HepG2 (cell line): Measurements from ENCODE around the gene PGS1. TPM values are rescaled to one million over a fixed set of nuclear protein-coding genes. Genes with fewer than 3 reads are reported as not detected.
A peak's percentile ranks its signal among the peaks of the same experiment; 100 is the strongest.

Source experiments
- AHR ChIP-seq: IDR thresholded peaks from 2 replicates; pipeline ENCODE4 v1.6.1; 2018; ENCODE audit warnings: missing genetic modification reagents, missing compliant biosample characterization
- BCL3 ChIP-seq: sonication (generic); formaldehyde crosslinking; IDR thresholded peaks from 2 replicates; pipeline ENCODE4 v1.5.1; 2020; ENCODE audit warnings: mild to moderate bottlenecking, missing genetic modification reagents, moderate library complexity
- HCFC1 ChIP-seq: fragments of 150-350 bp; IDR thresholded peaks from 2 replicates; pipeline ENCODE4 v1.6.1; 2014; ENCODE audit warnings: low read depth, low read length
- HDAC1 ChIP-seq: sonication (generic); formaldehyde crosslinking; IDR thresholded peaks from 2 replicates; pipeline ENCODE4 v1.5.1; 2020; ENCODE audit warnings: mild to moderate bottlenecking, missing genetic modification reagents
- HOMEZ ChIP-seq: IDR thresholded peaks from 2 replicates; pipeline ENCODE4 v1.6.1; 2016; ENCODE audit warnings: low read depth
- KAT2B ChIP-seq: fragments of 150-350 bp; IDR thresholded peaks from 2 replicates; pipeline ENCODE4 v1.6.1; 2014; ENCODE audit warnings: low read depth, low read length, borderline replicate concordance
- PATZ1 ChIP-seq: sonication (generic); formaldehyde crosslinking; IDR thresholded peaks from 2 replicates; pipeline ENCODE4 v1.4.0; 2020; ENCODE audit warnings: missing genetic modification reagents
- PCBP2 ChIP-seq: fragments of 200-400 bp; formaldehyde crosslinking; optimal IDR thresholded peaks from 2 replicates; pipeline ENCODE3; 2018; ENCODE audit warnings: low read length, low read depth; ENCODE audit not compliant: poor library complexity, severe bottlenecking
- POLR2A ChIP-seq, 2 experiments: IDR thresholded peaks; 2 replicates each; pipeline ENCODE4 v1.6.1; 2011; ENCODE audit warnings: low read depth in 2 of 2, low read length in 2 of 2, mild to moderate bottlenecking in 1 of 2, moderate library complexity in 1 of 2; ENCODE audit not compliant: insufficient read depth in 1 of 2
- RBAK ChIP-seq: sonication (generic); formaldehyde crosslinking; IDR thresholded peaks from 2 replicates; pipeline ENCODE4 v1.5.1; 2020; ENCODE audit warnings: mild to moderate bottlenecking, missing genetic modification reagents
- TEAD3 ChIP-seq: optimal IDR thresholded peaks from 2 replicates; pipeline ENCODE3; 2016; ENCODE audit warnings: borderline replicate concordance
- ZMAT3 ChIP-seq: sonication (generic); formaldehyde crosslinking; conservative IDR thresholded peaks from 2 replicates; pipeline ENCODE4 v1.7.0; 2021; ENCODE audit warnings: missing genetic modification reagents
- ZNF335 ChIP-seq: sonication (generic); formaldehyde crosslinking; IDR thresholded peaks from 2 replicates; pipeline ENCODE4 v1.4.0; 2020; ENCODE audit warnings: missing genetic modification reagents
- ZNF350 ChIP-seq: sonication (generic); formaldehyde crosslinking; IDR thresholded peaks from 2 replicates; pipeline ENCODE4 v1.4.0; 2020; ENCODE audit warnings: mild to moderate bottlenecking, low read depth, missing genetic modification reagents, borderline replicate concordance
- ZNF720 ChIP-seq: sonication (generic); formaldehyde crosslinking; IDR thresholded peaks from 2 replicates; pipeline ENCODE4 v1.4.0; 2020; ENCODE audit warnings: missing genetic modification reagents
- polyA plus RNA-seq, 8 experiments: library from polyadenylated mRNA; depleted of rRNA in 3 of 8; stranded (reverse) in 7 of 8; unstranded in 1 of 8; fragments of >200 nt; fragmentation: Illumina TruSeq in 4 of 8; extraction: Trizol in 4 of 8; gene quantifications; 2 replicates each; pipeline versions ENCODE4 v1.2.1 to v1.2.3, GENCODE V29; 2011 to 2016; ENCODE audit warnings: low read depth in 4 of 8, missing spikeins in 1 of 8, mixed read lengths in 1 of 8; ENCODE audit not compliant: insufficient read depth in 1 of 8
- total RNA-seq, 5 experiments: library from RNA; depleted of rRNA; stranded (reverse); fragments of >200 nt; fragmentation: Illumina TruSeq; extraction: Trizol; gene quantifications; 2 replicates each; pipeline ENCODE4 v1.2.3, GENCODE V29; 2016; ENCODE audit warnings: low read depth in 1 of 5

Gene PGS1
- total and polyA plus RNA-seq, 2 of the 13 experiments (the other 11 are each of a cell fraction or from before 2014, with no cell fraction given), result 25.9 to 31.5 TPM

GRCh38 chr17:78378225-78379130 is at the start of gene PGS1 (continued):
- TF ChIP-seq HOMEZ (CRISPR knock-in tag), result 0 out of 2 replicates have a peak, but pooled peaks have one; percentile 39
- TF ChIP-seq ZNF350 (CRISPR knock-in tag), result peak; percentile 89
- no peak for TF ChIP-seq RBAK (CRISPR knock-in tag)
- TF ChIP-seq HCFC1, result peak; percentile 71
- TF ChIP-seq TEAD3 (CRISPR knock-in tag), result peak; percentile 69
- TF ChIP-seq ZMAT3 (CRISPR knock-in tag), result no peak; the same call in 1 of the 2 replicates
- peak in 1 of 2 experiments; percentile 77; a peak in 2 of 4 replicates for TF ChIP-seq POLR2A (IDR thresholded peaks at IDR 0.05; ENCODE audit: insufficient read depth in 1 of 2, low read depth in 2 of 2, low read length in 2 of 2)
- TF ChIP-seq ZNF720, result no peak
- TF ChIP-seq KAT2B, result no peak
- TF ChIP-seq HDAC1 (CRISPR knock-in tag), result peak; percentile 99
- no peak for TF ChIP-seq PCBP2
- no peak for TF ChIP-seq AHR (CRISPR knock-in tag)
- TF ChIP-seq BCL3 (CRISPR knock-in tag), result peak; percentile 67; the same call in 1 of the 2 replicates
- TF ChIP-seq PATZ1 (CRISPR knock-in tag), result peak; percentile 94
- 0 out of 2 replicates have a peak, but pooled peaks have one; percentile 41 for TF ChIP-seq ZNF335
